Testis (tissue), 2 donors: Measurements from ENCODE around the gene TJP1.

ENCODE experiments used
- CTCF ChIP-seq, 3 experiments: fragments of 450-650 bp in 2 of 3; fragments of 200-600 bp in 1 of 3; sonication (generic) in 1 of 3; IDR thresholded peaks; one replicate each; pipeline ENCODE4 v1.5.1; 2016 to 2019; ENCODE audit warnings: antibody characterized with exemption in 3 of 3, mild to moderate bottlenecking in 2 of 3, moderate library complexity in 1 of 3
- POLR2A ChIP-seq: fragments of 450-650 bp; IDR thresholded peaks from one replicate; pipeline ENCODE4 v1.6.1; 2017; ENCODE audit warnings: antibody characterized with exemption, mild to moderate bottlenecking, moderate library complexity

GRCh38 chr15:29656636-29657475 is 165.4 kb downstream of the TJP1 start:
- TF ChIP-seq CTCF (IDR thresholded peaks at IDR 0.05) (no peak), POLR2A (no peak)
